ENCODE measurements around the gene SH2D6. TPM values are rescaled to one million over a fixed set of nuclear protein-coding genes. Genes with fewer than 3 reads are reported as not detected.

The SH2D6 gene
- total RNA-seq (under 1 TPM; 0.37 to 0.74 TPM), polyA plus RNA-seq (under 1 TPM; 0.14 to 0.69 TPM)
- long read RNA-seq, donor 1: 0 reads
- long read RNA-seq, donor 2: 0 reads
- long read RNA-seq, donor 3: 0 reads
- long read RNA-seq, donor 4: 0 reads
- long read RNA-seq, donor 5: 0 reads

DNA sequence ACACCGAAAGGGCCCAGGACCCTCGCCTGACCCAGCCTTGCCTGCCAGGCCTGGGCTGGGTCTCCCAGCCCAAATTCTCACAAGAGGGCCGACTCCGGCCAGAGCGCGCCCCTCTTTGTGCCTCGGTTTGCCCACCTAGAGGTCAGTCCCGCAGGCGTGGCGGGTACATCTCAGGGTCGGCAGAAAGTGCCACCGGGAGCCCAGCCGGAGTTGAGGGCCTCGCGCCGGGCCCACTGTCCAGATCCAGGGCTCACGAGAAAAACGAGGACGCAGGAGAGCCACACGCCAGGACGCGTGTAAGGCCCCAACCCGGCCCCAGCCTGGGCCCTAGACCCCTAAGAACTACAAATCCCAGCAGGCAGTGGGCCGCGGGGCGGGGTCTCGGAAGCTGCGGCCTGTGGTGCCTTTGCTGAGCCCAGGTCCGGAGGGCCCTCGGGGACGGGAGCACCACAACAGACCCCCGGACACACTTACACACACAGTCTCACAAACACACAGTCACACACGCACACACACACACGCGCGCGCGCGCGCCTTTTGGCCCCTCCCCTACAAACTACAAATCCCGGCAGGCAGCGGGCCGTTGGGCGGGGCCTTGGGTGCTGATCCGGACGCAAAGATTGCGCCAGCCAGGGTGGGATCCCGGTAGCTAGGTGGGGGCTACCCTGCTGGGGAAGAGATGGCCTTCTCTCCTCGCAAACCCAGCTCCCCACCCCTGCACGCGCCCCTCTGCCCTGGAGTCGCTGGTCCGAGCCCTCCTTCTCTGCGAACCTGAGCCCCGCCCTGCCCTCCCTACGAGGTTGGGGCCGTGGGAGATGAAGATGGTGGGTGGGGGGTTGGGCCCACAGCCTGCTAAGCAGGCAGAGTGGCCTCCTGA, at the start of gene SH2D6:
Gene SH2D6, plus strand, starts transcription at position 583 of the 877 bp plus-strand sequence. CDS start 10,752 bp downstream, outside the sequence.
- DNase-seq (peak; percentile 88 to 90 (median 88)), ATAC-seq (ENCODE audit: insufficient read depth, low FRiP score) (peak; percentile 68)
- no peaks in the 10 kb centered on the region for H3K36me3 ChIP-seq (ENCODE audit: control insufficient read depth in 4 of 4, insufficient read depth in 4 of 4, low read length in 4 of 4)
- peak within 1 kb of the TSS; percentile 72 for H3K4me3 ChIP-seq
- H3K9ac ChIP-seq (ENCODE audit: insufficient read depth in 1 of 2, low read length in 2 of 2): peak within 1 kb of the TSS; percentile 73 to 79
- H3K27ac ChIP-seq (ENCODE audit: low read depth in 1 of 2, low read length in 1 of 2): peak within 1 kb of the TSS; percentile 63 to 97
- 17 to 19% methylated on average over 46 to 57 of the region's 57 CpGs for WGBS, 2 donors
- no peaks in the 10 kb centered on the region for H3K9me3 ChIP-seq (ENCODE audit: control insufficient read depth in 4 of 4, insufficient read depth in 3 of 4, low read length in 3 of 4)
- TF ChIP-seq CTCF (IDR thresholded peaks at IDR 0.05; ENCODE audit: control extremely low read depth, extremely low read depth): no peak
- peaks cover 0 to 36% (median 9%) of the 10 kb centered on the region in 5 donors for H3K4me1 ChIP-seq (ENCODE audit: control insufficient read depth in 5 of 5, insufficient read depth in 5 of 5, low read length in 5 of 5)
- no peaks in the 10 kb centered on the region for H3K27me3 ChIP-seq (ENCODE audit: control insufficient read depth in 3 of 3, insufficient read depth in 3 of 3, low read length in 2 of 3)

GRCh38 chr2:85368921-85369320, 49.6 kb upstream of the SH2D6 start:
- H3K4me3 ChIP-seq: no peak overlapping the region
- no peaks in the 10 kb centered on the region for H3K9me3 ChIP-seq (ENCODE audit: control insufficient read depth in 4 of 4, insufficient read depth in 3 of 4, low read length in 3 of 4)
- no peaks in the 10 kb centered on the region for H3K27me3 ChIP-seq (ENCODE audit: control insufficient read depth in 3 of 3, insufficient read depth in 3 of 3, low read length in 2 of 3)
- no peak for ATAC-seq (ENCODE audit: insufficient read depth, low FRiP score)
- no peak for DNase-seq
- H3K36me3 ChIP-seq (ENCODE audit: control insufficient read depth in 4 of 4, insufficient read depth in 4 of 4, low read length in 4 of 4): peaks cover 0 to 11% (median 8%) of the 10 kb centered on the region in 4 donors
- TF ChIP-seq CTCF (IDR thresholded peaks at IDR 0.05; ENCODE audit: control extremely low read depth, extremely low read depth): no peak
- no peak overlapping the region for H3K9ac ChIP-seq (ENCODE audit: insufficient read depth in 1 of 2, low read length in 2 of 2)
- H3K4me1 ChIP-seq (ENCODE audit: control insufficient read depth in 5 of 5, insufficient read depth in 5 of 5, low read length in 5 of 5): no peaks in the 10 kb centered on the region
- no peak overlapping the region for H3K27ac ChIP-seq (ENCODE audit: low read depth in 1 of 2, low read length in 1 of 2)

DNA sequence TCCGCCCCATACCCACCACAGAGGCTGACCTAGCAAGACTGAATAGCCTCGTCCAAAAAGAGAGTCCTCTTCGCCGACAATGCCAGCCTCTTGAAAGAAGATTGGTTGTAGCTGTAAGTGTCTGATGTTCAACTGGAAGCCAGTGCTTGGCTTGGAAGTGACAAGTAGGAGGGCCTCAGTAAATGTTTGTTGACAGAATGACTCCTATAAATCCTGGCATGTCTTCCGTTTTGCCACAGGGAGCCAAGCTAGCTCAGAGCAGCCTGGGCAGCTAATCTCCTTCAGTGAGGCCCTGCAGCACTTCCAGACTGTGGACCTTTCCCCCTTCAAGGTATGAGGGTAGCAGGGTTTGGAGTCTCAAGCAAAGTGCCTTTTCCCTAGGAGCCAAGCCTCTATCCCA, 49.0 kb upstream of the SH2D6 start:
- ATAC-seq (ENCODE audit: insufficient read depth, low FRiP score): no peak
- Histone ChIP-seq H3K36me3 (ENCODE audit: control insufficient read depth in 4 of 4, insufficient read depth in 4 of 4, low read length in 4 of 4) (peaks cover 0 to 11% (median 8%) of the 10 kb centered on the region in 4 donors), H3K4me3 (no peak overlapping the region), H3K9ac (ENCODE audit: insufficient read depth in 1 of 2, low read length in 2 of 2) (no peak overlapping the region), H3K27ac (ENCODE audit: low read depth in 1 of 2, low read length in 1 of 2) (no peak overlapping the region), H3K9me3 (ENCODE audit: control insufficient read depth in 4 of 4, insufficient read depth in 3 of 4, low read length in 3 of 4) (no peaks in the 10 kb centered on the region), H3K4me1 (ENCODE audit: control insufficient read depth in 5 of 5, insufficient read depth in 5 of 5, low read length in 5 of 5) (no peaks in the 10 kb centered on the region), H3K27me3 (ENCODE audit: control insufficient read depth in 3 of 3, insufficient read depth in 3 of 3, low read length in 2 of 3) (no peaks in the 10 kb centered on the region)
- no peak for DNase-seq
- TF ChIP-seq CTCF (IDR thresholded peaks at IDR 0.05; ENCODE audit: control extremely low read depth, extremely low read depth): no peak
- 80 to 86% methylated on average over 5 of the region's 5 CpGs for WGBS, 2 donors
